Kidney epithelial cell (primary cell): Measurements from ENCODE around the gene BOLA3. TPM values are rescaled to one million over a fixed set of nuclear protein-coding genes. Genes with fewer than 3 reads are reported as not detected.
A peak's percentile ranks its signal among the peaks of the same experiment; 100 is the strongest.
"Not testable (repeated sequence)": the region's sequence is repeated elsewhere in the genome, so short reads cannot be mapped to it uniquely, and the experiment has no call there.

Source experiments
- DNase-seq: peaks from one replicate; pipeline ENCODE4 v3.0.0-alpha.2; 2010; ENCODE audit warnings: low read depth
- H3K27me3 ChIP-seq: 2 replicates; pipeline ENCODE4 v1.6.0; 2011; ENCODE audit warnings: low read length; ENCODE audit not compliant: control insufficient read depth, insufficient read depth
- H3K36me3 ChIP-seq: 2 replicates; pipeline ENCODE4 v1.5.1; 2011; ENCODE audit warnings: low read length; ENCODE audit not compliant: control insufficient read depth, insufficient read depth
- H3K4me3 ChIP-seq: 2 replicates; pipeline ENCODE4 v1.5.1; 2011; ENCODE audit warnings: low read depth, mild to moderate bottlenecking, control low read depth, low read length
- CTCF ChIP-seq: IDR thresholded peaks from 2 replicates; pipeline ENCODE4 v1.5.1; 2011; ENCODE audit warnings: mild to moderate bottlenecking, moderate library complexity, low read length, control low read depth, inconsistent platforms; ENCODE audit not compliant: insufficient read depth, poor library complexity, severe bottlenecking
- total RNA-seq: library from RNA; depleted of rRNA; stranded (reverse); fragments of >200 nt; gene quantifications from 2 replicates; pipeline ENCODE4 v1.2.3, GENCODE V29; 2015

The BOLA3 gene
- total RNA-seq, 1 donor from 2014 or later: 78.8 TPM

- TF ChIP-seq CTCF: no peak
- no peak for DNase-seq
- no peaks in the 10 kb centered on the region for H3K27me3 ChIP-seq
- H3K36me3 ChIP-seq: peaks cover 1% of the 10 kb centered on the region
- H3K4me3 ChIP-seq: no peak overlapping the region
Observed at GRCh38 chr2:74131901-74132300, 15.8 kb downstream of the BOLA3 start.

- Histone ChIP-seq H3K27me3 (no peaks in the 10 kb centered on the region), H3K4me3 (no peak overlapping the region), H3K36me3 (peaks cover 1% of the 10 kb centered on the region)
- DNase-seq: no peak
- TF ChIP-seq CTCF: no peak
Observed at GRCh38 chr2:74130211-74130995, 17.3 kb downstream of the BOLA3 start.

GRCh38 chr2:74128206-74128605, 19.5 kb downstream of the BOLA3 start:
- DNase-seq: no peak
- no peaks in the 10 kb centered on the region for H3K27me3 ChIP-seq
- no peak overlapping the region for H3K4me3 ChIP-seq
- no peak for TF ChIP-seq CTCF
- no peaks in the 10 kb centered on the region for H3K36me3 ChIP-seq

- H3K36me3 ChIP-seq, H3K4me3 ChIP-seq, DNase-seq, H3K27me3 ChIP-seq: not testable (repeated sequence)
Observed at GRCh38 chr2:74123955-74124354, 23.8 kb downstream of the BOLA3 start.

GRCh38 chr2:74121846-74122245, 25.9 kb downstream of the BOLA3 start:
- H3K27me3 ChIP-seq, DNase-seq, H3K36me3 ChIP-seq, H3K4me3 ChIP-seq: not testable (repeated sequence)

GRCh38 chr2:74119912-74120825, 27.5 kb downstream of the BOLA3 start:
- Histone ChIP-seq H3K4me3 (peak overlapping the region; percentile 87), H3K36me3 (no peaks in the 10 kb centered on the region), H3K27me3 (no peaks in the 10 kb centered on the region)
- peak; percentile 34 for DNase-seq
- TF ChIP-seq CTCF: peak; percentile 76

GRCh38 chr2:74119339-74119738, 28.4 kb downstream of the BOLA3 start:
- Histone ChIP-seq H3K36me3 (no peaks in the 10 kb centered on the region), H3K27me3 (no peaks in the 10 kb centered on the region), H3K4me3 (no peak overlapping the region)
- DNase-seq: no peak
- no peak for TF ChIP-seq CTCF
